Calu3 (cell line): ENCODE results near the gene EFCAB9. TPM values are rescaled to one million over a fixed set of nuclear protein-coding genes. Genes with fewer than 3 reads are reported as not detected.

ENCODE experiments used
- Bru-seq: library from RNA; stranded (reverse); fragments of 400-500 nt; gene quantifications from one replicate; lab custom pipeline; 2021; lab: Mats Ljungman, UMichigan
- BruChase-seq, 2 experiments: library from RNA; stranded (reverse); fragments of 400-500 nt; gene quantifications; one replicate each; lab custom pipeline; 2021; lab: Mats Ljungman, UMichigan
- BruUV-seq: library from RNA; stranded (reverse); fragments of 400-500 nt; replicated peaks from 2 replicates; lab custom pipeline; 2021; lab: Mats Ljungman, UMichigan
- CTCF ChIA-PET: fragments of 300-600 bp; sonication (Branson Sonifier 250); formaldehyde crosslinking; loops from one replicate; lab custom pipeline; 2022; ENCODE audit warnings: antibody characterized with exemption; lab: Charles Lee
- DNase-seq: peaks from one replicate; pipeline ENCODE4 v3.0.0; 2022
- H3K27ac Mint-ChIP-seq: one replicate; pipeline ENCODE4 v1.8.0; 2022; ENCODE audit warnings: mixed read lengths; ENCODE audit not compliant: unreplicated experiment
- H3K27me3 Mint-ChIP-seq: one replicate; pipeline ENCODE4 v1.8.0; 2022; ENCODE audit warnings: mixed read lengths; ENCODE audit not compliant: unreplicated experiment
- H3K36me3 Mint-ChIP-seq: one replicate; pipeline ENCODE4 v1.8.0; 2022; ENCODE audit warnings: mild to moderate bottlenecking, moderate library complexity, mixed read lengths; ENCODE audit not compliant: insufficient read depth, unreplicated experiment
- H3K4me1 Mint-ChIP-seq: one replicate; pipeline ENCODE4 v1.8.0; 2022; ENCODE audit warnings: mild to moderate bottlenecking, low read depth, mixed read lengths; ENCODE audit not compliant: unreplicated experiment
- H3K4me3 Mint-ChIP-seq: one replicate; pipeline ENCODE4 v1.8.0; 2022; ENCODE audit warnings: mild to moderate bottlenecking, low read depth, moderate library complexity, mixed read lengths; ENCODE audit not compliant: unreplicated experiment
- H3K9me3 Mint-ChIP-seq: one replicate; pipeline ENCODE4 v1.8.0; 2022; ENCODE audit warnings: low read depth, mixed read lengths; ENCODE audit not compliant: unreplicated experiment
- CTCF ChIP-seq: fragments of 200-600 bp; IDR thresholded peaks from one replicate; pipeline ENCODE4 v1.8.0; 2022; ENCODE audit warnings: antibody characterized with exemption; ENCODE audit not compliant: unreplicated experiment
- intact Hi-C: fragments of 100-400 bp; cut with micrococcal nuclease; formaldehyde crosslinking; loops from one replicate; pipeline ENCODE4 v1.10.0; 2022; ENCODE audit not compliant: unreplicated experiment
- long read RNA-seq: library from polyadenylated mRNA; stranded (forward); transcript quantifications from one replicate; pipeline ENCODE4 v2.0.0, GENCODE V29; 2022
- total RNA-seq: library from RNA; stranded (reverse); gene quantifications from 2 replicates; pipeline ENCODE4 v1.2.3, GENCODE V29; 2022

EFCAB9 gene
- not detected in 2 replicates for total RNA-seq
- percentile 8 among the genes with signal in this experiment for Bru-seq, nascent RNA
- percentile 11 among the genes with signal in this experiment for BruChase-seq, experiment 1, labeled RNA remaining after a 6-hour chase
- BruChase-seq, experiment 2, labeled RNA remaining after a 2-hour chase: not detected
- long read RNA-seq, partial matches to known transcripts: 0 of 1 reads
- long read RNA-seq, other reads (novel, unspliced or antisense): 1 of 1 reads

GRCh38 chr5:172193872-172194271 is at the start of gene EFCAB9:
TSS of gene EFCAB9 (plus strand) at chr5:172194172. CDS start at chr5:172194173, 1 bp downstream.
- peaks cover 8% of the 10 kb centered on the region for H3K4me1 Mint-ChIP-seq
- BruUV-seq: no TSS peak
- H3K27ac Mint-ChIP-seq: no peak within 1 kb of the TSS
- peaks cover 15% of the 10 kb centered on the region for H3K27me3 Mint-ChIP-seq
- H3K4me3 Mint-ChIP-seq: no peak within 1 kb of the TSS
- DNase-seq: no peak
- no peaks in the 10 kb centered on the region for H3K9me3 Mint-ChIP-seq
- intact Hi-C loops: no loop called here
- CTCF ChIA-PET: no interaction called here
- no peaks in the 10 kb centered on the region for H3K36me3 Mint-ChIP-seq
- TF ChIP-seq CTCF: no peak

GRCh38 chr5:172144291-172144815 is 49.6 kb upstream of the EFCAB9 start:
- DNase-seq: peak; percentile 39
- Mint-ChIP-seq H3K9me3 (no peaks in the 10 kb centered on the region), H3K36me3 (no peaks in the 10 kb centered on the region), H3K4me1 (peaks cover 37% of the 10 kb centered on the region), H3K4me3 (no peak overlapping the region), H3K27me3 (no peaks in the 10 kb centered on the region), H3K27ac (no peak overlapping the region)
- TF ChIP-seq CTCF: no peak
- intact Hi-C loops: no loop called here
- CTCF ChIA-PET: interaction anchor here (0.9 to 1.4 kb wide), 2 partner anchors 12 to 39 kb away, joined by 4 read pairs; no protein-coding TSS in a partner anchor
- BruUV-seq: no TSS peak

- Mint-ChIP-seq H3K36me3 (no peaks in the 10 kb centered on the region), H3K27me3 (no peaks in the 10 kb centered on the region), H3K9me3 (no peaks in the 10 kb centered on the region), H3K27ac (no peak overlapping the region), H3K4me3 (no peak overlapping the region), H3K4me1 (peaks cover 37% of the 10 kb centered on the region)
- no TSS peak for BruUV-seq
- no peak for DNase-seq
- intact Hi-C loops: no loop called here
- CTCF ChIA-PET: interaction anchor here (0.5 to 1.4 kb wide), 4 partner anchors 11 to 436 kb away, joined by 3 to 4 read pairs (median 4); no protein-coding TSS in a partner anchor
- TF ChIP-seq CTCF: no peak
Measured at GRCh38 chr5:172144931-172145869, 48.8 kb upstream of the EFCAB9 start.
